Gastrocnemius medialis (tissue), 4 donors: ENCODE results near the gene CDHR3.

Experiments used
- POLR2A ChIP-seq, 2 donors: fragments of 450-650 bp; IDR thresholded peaks; one replicate each; pipeline ENCODE4 v1.6.1; 2017; ENCODE audit warnings: antibody characterized with exemption in 2 of 2, mild to moderate bottlenecking in 2 of 2, moderate library complexity in 2 of 2
- TF ChIP-seq, protein P1 (sequence below), 5 experiments: fragments of 450-650 bp in 3 of 5; fragments of 200-600 bp in 2 of 5; sonication (generic) in 2 of 5; IDR thresholded peaks in 4 of 5; conservative IDR thresholded peaks in 1 of 5; 1 replicate in 4 of 5; 2 replicates in 1 of 5; pipeline ENCODE4 v1.5.1; 2016 to 2019; ENCODE audit warnings: antibody characterized with exemption in 5 of 5, mild to moderate bottlenecking in 3 of 5, moderate library complexity in 3 of 5

DNA sequence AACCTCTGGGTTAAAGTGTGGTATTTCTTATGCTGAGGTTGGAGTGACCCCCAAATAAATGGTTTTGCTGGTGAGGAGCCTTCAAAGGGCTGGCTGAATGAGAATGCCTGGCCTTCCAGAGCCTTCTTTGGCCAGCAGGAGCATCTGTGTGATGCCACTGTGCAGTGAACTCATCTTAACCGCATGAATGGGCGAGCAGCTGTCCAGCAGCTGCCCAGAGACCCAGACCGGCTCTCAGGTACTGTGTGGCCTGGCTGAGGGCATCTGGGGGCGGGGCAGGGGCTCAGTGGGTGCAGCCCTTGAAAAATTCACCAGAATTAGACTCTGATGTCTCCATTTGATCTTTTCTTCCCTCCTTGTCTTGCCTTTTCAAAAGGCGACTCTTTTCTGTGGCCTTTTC, 90.0 kb downstream of the CDHR3 start:
- TF ChIP-seq, protein P1, sequence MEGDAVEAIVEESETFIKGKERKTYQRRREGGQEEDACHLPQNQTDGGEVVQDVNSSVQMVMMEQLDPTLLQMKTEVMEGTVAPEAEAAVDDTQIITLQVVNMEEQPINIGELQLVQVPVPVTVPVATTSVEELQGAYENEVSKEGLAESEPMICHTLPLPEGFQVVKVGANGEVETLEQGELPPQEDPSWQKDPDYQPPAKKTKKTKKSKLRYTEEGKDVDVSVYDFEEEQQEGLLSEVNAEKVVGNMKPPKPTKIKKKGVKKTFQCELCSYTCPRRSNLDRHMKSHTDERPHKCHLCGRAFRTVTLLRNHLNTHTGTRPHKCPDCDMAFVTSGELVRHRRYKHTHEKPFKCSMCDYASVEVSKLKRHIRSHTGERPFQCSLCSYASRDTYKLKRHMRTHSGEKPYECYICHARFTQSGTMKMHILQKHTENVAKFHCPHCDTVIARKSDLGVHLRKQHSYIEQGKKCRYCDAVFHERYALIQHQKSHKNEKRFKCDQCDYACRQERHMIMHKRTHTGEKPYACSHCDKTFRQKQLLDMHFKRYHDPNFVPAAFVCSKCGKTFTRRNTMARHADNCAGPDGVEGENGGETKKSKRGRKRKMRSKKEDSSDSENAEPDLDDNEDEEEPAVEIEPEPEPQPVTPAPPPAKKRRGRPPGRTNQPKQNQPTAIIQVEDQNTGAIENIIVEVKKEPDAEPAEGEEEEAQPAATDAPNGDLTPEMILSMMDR (IDR thresholded peaks at IDR 0.05 in 4 of 5, conservative IDR thresholded peaks at IDR 0.05 in 1 of 5), result no peak
- TF ChIP-seq POLR2A (IDR thresholded peaks at IDR 0.05), result no peak
